ENCODE data around the gene PCCA.

Gene PCCA

GRCh38 chr13:100527644-100528043 lies 438.8 kb downstream of the PCCA start:
- ATAC-seq (no peak), DNase-seq (no peak)

DNA sequence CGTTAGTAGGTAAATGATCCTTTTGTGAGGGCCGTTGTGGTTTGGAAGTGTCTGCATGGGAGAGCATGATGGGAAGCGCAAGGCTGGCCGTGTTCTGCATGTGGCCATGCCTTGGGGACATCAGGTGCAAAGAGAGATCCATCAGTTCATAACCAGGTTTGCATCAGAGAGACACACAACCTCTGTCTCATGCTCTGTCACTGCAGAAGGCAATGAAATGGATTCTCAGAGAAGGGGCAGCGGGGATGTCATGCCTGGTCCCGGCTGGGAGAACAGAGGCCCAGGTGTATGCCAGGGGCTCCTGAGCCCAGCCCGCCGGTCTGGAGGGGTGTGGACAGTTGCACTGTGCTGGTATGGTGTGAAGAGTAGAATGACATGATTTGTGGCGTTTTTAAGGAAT lies 439.5 kb downstream of the PCCA start:
- DNase-seq, result no peak
- ATAC-seq, result no peak

- DNase-seq (no peak), ATAC-seq (no peak)
Measured at GRCh38 chr13:100528820-100529219, 439.9 kb downstream of the PCCA start.

DNA sequence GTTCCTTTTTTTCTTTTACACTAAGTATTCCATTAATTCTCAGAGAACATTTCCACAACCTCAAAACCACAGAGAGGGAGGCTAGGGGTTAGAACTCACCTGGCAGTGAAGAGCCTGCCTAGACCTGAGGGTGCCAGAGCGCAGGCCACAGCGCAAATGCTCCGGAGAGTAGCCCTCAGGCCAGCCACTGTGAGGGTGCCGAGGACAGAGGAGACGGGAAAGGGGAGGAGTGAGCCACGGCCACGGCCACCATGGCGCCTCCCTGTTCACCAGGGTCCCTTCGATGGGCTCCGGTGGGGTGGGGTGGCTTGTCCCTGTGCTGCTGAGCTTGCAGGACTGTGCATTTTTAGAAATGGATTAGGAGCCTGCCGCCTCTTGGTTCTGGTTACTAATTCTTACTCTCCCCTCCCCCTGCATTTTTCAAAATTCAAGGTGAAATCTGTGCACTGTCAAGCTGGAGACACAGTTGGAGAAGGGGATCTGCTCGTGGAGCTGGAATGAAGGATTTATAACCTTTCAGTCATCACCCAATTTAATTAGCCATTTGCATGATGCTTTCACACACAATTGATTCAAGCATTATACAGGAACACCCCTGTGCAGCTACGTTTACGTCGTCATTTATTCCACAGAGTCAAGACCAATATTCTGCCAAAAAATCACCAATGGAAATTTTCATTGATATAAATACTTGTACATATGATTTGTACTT lies 440.9 kb downstream of the PCCA start:
- ATAC-seq (no peak), DNase-seq (no peak)

DNA sequence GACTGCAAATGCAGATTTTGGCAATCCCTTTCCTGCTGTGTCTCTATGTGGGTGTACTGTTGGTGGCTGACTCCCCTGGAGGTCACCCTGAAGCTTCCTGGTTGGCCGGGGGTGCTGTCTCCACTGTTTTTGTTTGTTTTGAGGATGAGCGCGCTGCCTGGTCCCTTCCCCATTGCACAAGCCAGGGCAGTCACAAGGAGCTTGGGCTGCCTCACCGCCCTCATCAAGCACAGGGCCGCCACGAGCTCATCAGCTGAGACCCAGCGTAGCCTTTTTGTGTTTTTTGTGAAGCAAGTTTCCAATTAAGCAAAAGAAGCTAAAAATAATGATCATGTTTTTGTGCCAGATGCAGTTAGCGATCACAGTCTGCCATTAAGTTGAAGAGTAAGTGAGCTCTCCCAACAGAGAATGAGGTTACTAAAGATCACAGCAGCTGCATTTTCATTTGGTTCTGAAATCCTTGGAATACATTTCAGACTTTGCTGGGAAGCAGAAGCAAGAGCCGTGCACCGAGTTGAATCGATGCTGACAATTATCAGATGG lies 441.8 kb downstream of the PCCA start:
- ATAC-seq (no peak), DNase-seq (no peak)

DNA sequence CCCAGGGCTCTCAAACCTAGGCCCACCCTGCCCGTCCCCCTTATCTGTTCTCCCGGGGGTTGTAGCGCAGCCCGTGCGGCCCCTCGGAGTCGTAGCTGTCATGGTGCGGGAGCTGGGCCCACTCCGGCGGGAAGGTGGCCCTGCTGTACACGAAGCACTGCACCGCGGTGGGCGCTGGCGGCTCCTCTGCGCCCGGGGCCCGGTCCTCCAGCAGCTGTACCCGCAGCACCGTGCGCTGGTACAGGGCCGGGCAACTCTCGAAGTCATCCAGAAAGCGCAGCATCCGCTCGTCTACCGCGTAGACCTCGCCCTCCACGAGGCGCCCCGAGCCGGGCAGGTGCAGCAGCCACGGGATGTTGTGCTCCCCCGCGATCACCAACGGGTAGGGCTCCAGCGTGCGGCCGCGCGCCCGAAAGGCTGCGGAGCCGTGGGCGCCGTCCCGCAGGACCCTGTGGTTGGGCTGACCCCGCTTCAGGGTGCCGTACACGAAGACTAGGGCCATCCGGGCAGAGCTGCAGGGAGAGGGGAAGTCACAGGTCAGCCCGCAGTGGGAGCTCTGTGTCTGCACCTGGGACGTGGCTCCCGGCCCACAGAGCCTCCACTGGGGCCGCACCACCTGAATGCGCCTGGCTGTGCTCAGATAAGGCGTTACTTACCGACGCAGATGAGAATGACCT lies 443.3 kb downstream of the PCCA start:
- no peak for ATAC-seq
- DNase-seq, result no peak

DNA sequence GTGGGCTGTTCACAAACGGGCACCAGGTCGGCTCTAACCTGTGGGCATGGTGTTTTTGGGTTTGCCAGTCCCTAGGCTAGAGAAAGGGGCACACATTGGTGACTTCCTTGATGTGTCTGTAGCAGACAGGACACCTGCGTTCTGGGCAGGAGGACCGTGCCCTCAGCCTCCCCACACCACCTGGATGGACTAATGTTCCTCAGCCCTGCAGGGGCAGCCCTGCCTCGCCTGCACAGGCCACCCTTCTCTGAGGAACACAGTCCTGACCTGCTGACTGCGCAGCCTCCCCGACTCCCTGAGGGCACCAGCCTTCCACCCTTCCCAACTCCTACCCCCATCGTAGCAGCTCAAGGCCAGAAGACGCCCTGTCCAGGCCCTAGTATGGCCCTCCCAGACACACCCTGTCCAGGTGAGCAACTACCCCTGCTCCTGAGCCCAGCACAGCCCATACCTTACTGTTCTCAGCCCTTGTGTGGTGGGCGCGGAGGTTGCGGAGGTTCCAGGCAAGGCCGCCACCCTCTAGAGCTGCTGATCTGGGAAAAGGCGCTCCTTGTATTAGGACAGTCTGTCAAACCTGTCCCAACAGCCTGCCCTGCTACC lies 444.0 kb downstream of the PCCA start:
- ATAC-seq (no peak), DNase-seq (no peak)

DNA sequence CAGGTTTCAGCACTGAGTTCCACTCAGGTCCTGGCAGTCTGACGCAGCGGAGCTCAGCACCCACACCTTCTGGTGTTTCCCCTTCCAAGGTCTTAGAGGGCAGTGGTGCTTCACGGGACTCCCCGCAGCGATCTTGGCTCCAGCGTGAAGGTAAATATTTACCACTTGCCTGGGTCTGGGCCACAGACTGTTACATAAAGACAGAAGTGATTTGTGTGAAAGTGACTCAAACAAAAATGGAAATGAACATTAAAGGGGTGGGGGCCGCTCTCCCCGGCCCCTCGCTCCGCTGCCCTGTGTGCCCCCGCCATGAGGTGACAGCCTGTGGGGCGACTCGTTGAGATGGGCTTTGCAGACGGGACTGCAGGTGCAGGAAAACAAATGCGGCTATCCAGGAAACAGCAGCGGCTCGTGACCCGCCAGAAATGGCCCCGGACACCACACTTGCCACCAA lies 444.7 kb downstream of the PCCA start:
- ATAC-seq (no peak), DNase-seq (no peak)

DNA sequence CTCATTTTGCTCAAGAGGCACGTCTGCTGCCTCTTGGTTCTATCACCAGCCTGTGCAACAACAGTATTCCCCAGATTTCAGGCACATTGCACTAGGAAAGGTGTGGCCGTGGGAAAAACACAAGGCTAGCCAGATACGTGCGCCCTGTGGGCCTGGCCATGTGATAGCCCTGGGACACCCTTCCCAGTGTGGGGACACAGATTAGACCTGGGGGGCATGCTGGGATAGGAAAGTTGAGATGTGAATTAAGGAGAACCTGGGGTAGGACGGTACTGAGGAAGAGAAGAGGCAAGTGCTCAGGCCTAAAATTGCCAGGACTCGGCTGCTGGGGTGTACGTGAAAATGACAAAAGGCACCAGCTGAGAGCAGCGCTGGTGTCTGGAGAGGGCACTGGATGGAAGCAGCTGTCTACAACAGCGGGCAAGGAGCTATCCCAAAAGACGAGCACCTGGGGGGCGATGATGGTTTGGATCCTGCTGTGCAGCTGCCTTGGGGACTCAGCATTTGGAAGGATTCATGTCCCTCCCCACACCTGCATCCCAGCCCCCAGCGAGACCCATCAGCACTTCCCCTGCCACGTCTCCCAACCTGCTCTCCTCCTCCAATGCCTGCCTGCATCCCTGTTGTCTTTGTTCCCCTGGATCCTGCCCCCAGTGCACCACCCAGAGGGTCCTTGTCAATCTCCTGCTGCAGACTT lies 445.4 kb downstream of the PCCA start:
- DNase-seq (no peak), ATAC-seq (no peak)

DNA sequence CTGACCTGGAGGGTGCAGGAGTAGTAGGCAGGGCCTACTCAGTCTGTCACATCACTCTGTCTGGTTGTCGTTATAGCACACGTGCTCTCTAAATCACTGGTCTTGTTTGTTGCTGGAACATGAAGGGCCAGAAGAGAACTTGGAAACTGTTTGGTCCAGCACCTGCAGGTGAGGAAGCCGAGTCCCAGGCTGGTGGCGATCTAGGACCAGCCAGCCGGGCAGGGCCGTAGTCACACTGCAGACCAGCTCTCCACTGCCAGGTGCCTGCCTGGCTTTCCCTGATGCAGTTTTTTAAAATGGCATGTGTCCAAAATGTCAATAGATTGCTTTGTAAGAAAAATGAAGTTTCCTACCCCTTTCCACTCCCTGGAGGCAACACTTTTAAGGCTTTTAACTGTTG lies 446.0 kb downstream of the PCCA start:
- no peak for ATAC-seq
- no peak for DNase-seq

DNA sequence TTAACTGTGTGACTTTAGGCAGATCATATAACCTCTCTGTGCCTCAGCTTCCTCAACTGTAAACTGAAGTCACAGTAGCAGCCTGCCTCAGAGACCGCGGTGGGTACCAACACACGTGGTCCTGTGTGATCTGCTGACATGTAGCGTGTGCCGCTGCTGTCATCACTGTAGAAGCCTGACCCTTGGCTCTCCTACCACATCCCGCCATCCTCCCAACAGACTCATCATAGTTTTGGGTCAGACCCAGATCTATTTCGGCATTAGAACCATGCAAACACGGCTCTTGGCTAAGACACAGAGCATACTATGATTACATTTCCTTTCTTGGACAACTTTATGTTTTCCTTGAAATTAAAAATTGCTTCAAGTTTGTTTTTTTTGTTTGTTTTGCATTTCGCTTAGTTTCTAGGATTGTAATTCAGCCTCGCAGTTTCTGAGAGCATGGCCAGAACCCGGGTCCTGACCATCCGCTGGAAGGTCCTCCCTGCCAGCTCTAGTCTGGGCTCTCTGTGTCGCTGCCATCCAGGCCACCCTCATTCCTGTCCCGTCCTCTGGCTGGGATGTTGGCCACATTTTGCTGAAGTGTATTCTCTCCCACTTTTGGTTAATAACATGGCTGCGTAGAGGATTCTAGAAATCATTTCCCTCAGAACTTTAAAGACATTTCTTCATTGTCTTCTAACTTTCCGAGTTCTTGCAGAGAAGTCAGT lies 446.7 kb downstream of the PCCA start:
- ATAC-seq (no peak), DNase-seq (no peak)

- DNase-seq, result no peak
- no peak for ATAC-seq
Measured at GRCh38 chr13:100536643-100537180, 447.8 kb downstream of the PCCA start.

DNA sequence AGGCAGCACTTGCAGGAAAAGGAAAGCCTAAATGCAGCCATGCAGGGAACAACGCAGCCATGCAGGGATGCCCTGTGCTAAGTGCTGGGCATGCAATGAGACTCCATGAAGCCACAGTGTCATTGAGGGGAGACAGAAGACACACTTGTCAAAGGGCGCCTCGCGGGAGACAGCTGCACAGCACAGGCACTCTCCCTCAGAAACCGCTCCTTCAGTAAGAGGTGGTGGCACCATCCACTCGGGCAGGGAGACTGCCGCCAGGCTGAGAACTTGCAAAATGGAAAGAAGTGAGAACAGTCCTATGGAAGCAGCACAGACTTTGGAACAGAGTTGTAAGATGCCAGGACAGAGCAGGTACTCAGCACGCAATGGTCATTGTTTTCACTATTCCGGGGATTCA lies 448.6 kb downstream of the PCCA start:
- DNase-seq (no peak), ATAC-seq (no peak)

GRCh38 chr13:100537951-100538462 lies 449.1 kb downstream of the PCCA start:
- ATAC-seq (no peak), DNase-seq (no peak)

DNA sequence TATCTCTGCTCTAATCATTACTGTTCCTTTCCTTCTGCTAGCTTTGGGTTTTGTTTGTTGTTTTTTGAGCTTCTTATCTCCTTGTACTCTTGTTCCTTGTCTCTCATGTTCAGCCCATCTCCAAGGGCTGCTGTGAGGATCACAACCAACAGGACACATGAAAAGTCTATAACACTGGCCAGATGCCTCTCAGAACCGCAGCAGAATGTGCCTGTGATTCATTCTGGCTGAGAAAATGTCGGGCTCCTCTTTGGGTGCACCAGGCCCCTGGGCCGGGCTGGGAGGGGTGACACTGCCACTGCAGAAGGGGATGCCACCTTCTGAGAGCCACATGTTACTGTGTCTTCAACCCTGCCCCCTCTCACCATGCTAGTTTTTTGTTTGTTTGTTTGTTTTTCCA lies 451.7 kb downstream of the PCCA start:
- ATAC-seq, result no peak

DNA sequence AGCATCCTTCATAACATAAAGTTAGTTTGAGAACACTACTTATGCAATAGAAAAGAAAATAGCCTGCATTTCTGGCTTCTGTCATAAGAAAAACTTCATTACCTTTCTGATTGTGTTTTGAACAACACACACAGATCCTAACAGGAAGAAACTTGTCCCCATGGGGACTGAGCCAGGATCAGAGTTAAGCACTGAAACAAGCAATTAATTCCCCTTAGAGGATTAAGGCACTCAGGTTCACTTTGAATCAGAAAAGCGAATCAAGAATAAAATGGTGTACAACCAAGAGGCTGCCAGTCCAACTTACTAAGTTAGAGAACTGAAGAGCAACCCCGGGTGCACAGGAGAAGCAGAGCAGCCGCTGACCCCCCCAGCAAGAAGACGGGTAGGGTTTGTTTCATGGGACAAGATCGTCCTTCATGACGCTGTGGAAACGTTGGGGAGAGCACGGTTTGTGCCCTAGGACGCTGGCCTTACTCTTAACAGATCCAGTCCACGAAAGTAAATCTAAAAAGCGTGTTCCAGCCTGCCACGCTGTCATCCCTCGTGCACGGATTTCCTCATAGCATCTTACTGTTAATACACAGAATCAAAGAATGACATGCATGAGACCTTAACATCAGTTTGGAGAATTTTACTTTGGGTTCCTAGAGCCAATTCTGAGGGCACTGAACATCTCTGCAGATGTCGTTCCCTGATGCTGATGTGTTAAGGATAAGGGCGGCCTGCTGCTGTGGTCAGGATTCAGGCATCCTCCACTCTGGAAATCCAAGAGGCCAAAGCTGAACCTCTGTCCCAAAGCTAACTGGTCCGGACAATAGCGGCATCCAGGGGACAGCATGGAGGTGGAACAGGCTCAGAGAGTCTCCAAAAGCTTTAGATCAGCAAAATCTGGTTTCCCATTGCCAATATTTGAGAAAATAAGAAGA lies 453.3 kb downstream of the PCCA start:
- no peak for ATAC-seq

More for the DNA sequence above, 451.7 kb downstream of the PCCA start:
- no peak for DNase-seq

GRCh38 chr13:100542826-100543156 lies 453.9 kb downstream of the PCCA start:
- DNase-seq (no peak), ATAC-seq (peak; percentile 57)

More for the DNA sequence above, 453.3 kb downstream of the PCCA start:
- DNase-seq, result no peak

DNA sequence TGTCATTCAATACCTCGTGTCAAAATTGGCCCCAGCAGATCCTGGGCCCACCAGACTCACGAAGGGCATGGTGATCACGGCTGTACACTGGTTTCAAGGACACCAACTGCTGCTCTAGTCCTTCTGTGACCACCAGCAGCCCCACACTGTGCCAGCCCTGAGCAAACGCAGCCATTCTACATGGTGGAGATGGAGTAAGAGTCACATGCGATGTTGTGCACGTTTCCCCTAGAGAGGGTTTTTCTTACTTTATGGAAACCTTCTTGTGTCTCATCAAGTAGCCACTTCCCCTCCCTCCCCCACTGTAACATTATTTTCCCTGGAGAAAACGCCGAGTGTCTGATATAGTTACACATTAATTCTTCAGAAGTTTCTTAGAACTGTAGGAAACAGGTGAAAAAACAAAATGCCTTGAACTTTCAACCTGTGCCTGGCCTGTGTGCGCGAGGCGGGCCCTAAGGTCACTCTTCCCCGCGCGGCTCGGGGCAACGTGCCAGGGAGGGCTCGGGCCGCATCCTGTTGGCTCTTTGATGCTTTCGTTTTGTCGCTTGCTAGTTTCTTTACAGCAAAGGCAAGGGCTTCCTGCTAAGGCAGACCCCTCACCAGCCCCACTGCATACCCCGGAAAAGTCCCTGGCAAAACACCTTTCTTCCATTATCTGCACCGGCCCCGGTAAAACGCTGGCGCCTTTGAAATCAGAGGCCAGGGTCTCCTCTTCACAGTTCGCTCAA lies 455.1 kb downstream of the PCCA start:
- DNase-seq, result no peak
- ATAC-seq, result no peak

DNA sequence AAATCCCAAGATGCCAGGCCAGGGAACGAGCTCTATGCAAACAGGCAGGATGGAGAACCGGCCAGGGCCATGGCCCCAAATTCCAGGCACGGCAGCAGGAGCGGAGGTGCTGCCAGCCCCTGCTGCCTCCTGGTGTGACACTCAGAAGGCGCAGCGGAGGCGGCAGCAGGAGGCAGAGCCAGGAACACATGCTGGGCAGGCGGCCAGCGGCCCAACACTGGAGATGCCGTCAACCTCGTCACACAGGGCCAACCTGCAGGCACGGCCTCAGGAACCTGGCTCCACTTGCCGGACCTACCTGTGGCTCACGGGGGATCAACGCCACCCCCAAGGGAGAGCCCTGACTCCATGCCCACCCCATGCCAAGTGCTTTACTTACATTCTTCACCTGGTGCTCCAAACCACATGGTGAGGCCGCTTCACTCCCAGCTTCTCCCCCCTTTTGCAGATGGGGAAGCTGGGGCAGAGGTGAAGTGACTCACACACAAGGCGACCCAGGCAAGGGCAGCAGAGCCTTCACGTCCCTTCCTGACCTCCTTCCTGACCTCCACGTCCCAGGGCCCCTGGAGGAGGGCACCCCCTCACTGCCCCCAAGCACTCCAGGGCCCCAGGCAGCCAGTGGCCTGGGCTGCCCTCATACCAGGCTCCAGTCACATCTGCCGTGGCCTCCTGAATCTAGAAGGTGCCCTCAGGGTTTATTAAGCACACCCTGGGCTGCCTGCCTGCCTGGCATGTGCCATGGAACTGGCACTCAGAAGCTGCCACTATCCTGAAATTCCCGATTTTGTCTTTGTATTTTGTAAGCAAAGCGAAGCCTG lies 456.2 kb downstream of the PCCA start:
- no peak for ATAC-seq
- DNase-seq, result no peak
